NCI-H446 treated with DMSO at 0.1 percent for 48 hours (cell line): ENCODE data around the gene PKN1.

Experiments used
- DNase-seq: peaks from one replicate; lab custom pipeline; 2025; lab: John Stamatoyannopoulos, UW

PKN1 gene

DNA sequence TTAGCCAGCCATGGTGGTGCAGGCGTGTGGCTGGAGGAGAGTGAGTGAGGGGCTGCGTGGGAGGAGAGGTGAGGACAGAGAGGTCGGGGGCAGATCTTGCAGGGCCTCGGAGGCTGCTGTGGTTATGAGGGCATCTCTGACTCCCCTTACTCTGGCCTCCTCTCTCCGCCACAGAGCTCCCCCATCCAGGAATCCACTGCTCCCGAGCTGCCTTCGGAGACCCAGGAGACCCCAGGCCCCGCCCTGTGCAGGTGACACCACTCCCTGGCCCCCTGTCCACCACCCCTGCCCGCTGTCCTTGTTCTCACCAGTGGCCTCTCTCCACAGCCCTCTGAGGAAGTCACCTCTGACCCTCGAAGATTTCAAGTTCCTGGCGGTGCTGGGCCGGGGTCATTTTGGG, 34.3 kb downstream of the PKN1 start:
- DNase-seq: no peak

DNA sequence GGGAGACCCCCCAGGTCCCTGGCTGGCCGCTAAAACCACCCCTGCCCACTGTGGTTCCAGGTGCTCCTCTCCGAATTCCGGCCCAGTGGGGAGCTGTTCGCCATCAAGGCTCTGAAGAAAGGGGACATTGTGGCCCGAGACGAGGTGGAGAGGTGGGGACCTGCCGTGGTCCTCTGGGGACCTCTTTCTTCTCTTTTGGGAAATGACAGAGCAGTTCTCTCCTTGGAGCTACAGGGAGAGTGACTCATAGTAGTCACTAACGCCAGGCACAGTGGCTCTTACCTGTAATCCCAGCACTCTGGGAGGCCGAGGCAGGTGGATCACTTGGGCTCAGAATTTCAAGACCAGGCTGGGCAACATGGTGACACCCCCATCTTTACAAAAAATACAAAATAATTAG, 34.7 kb downstream of the PKN1 start:
- DNase-seq: no peak

DNA sequence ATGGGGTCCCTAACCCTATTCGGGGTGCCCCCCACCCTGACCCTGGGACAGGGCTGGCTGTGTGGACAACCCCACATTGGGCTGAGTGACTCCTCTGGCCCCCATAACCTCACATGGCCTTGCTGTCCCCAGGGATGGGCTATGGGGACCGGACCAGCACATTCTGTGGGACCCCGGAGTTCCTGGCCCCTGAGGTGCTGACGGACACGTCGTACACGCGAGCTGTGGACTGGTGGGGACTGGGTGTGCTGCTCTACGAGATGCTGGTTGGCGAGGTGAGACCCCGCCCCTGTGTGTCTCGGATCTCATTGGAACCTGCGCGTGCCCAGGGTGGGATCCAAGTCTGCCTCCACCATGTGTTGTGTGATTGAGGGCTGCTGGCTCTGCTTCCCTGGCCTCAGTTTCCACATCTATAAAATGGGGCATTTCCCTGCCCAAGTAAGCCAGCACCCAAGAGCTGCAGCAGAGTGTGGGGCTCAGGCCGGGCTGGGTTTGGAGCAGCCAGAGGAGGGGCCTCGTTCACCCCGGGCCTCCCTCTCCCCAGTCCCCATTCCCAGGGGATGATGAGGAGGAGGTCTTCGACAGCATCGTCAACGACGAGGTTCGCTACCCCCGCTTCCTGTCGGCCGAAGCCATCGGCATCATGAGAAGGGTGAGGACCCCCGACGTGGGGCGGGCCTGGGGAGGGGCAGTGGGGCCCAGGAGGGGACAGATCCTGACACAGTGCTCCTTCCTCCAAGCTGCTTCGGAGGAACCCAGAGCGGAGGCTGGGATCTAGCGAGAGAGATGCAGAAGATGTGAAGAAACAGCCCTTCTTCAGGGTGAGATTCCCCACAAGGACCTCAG, 37.1 kb downstream of the PKN1 start:
- no peak for DNase-seq

DNA sequence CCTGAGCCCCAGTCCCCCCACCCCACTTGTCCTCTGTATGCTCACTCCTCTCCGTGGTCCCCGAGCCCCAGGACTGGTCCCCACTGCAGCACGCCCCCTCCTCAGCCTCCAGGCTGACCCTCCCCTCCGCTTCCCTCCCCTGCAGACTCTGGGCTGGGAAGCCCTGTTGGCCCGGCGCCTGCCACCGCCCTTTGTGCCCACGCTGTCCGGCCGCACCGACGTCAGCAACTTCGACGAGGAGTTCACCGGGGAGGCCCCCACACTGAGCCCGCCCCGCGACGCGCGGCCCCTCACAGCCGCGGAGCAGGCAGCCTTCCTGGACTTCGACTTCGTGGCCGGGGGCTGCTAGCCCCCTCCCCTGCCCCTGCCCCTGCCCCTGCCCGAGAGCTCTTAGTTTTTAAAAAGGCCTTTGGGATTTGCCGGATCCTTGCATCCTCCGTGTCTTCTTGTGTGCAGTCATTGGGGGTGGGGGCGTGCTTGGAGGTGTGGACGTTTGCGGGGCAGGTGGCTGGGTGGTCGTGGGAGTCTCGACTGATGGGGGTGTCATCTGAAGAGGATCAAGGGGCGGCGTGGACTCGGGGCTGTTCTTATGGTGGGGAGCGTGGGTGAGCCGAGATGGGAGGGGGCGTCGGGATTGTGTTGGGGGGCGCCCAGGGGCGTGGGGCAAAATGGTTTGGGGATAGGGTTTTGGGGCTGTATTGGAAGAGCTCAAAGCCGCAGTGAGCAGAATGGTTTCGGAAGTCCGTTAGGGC, 38.5 kb downstream of the PKN1 start:
- DNase-seq: no peak

DNA sequence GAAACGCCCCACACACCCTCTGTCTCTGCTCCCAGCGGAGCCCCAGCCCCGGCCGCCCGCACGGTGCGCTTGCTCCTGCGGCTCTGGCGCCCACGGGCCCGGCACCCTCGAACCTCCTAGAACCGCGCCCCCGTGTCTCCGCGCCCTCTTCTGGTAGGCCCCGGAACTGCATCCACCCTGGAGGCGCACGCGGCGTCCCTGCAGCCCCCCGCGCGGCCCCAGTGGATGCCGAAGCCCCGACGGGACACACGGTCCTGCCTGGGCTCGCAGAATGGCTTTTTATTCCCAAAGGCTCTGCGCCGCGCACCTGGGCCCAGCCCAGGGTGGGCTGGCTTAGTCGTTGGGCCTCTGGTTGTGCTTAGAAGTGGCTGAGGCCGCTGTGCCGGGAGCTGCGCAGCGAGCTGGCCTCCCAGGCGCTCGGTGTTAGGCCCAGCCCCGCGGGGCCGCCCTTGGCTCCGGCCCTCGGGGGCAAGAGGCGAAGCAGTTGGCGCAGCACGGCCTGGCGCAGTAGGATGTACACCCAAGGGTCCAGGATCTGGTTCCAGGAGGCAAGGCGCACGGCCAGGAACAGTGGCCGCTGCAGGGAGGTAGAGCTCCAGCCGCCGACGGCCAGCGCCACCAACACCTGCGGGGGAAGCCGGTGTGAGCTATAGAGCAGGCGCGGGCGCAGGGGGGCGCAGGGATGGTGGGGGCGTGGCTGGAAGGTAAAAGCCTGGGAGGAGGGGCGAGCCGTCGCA, 39.3 kb downstream of the PKN1 start:
- DNase-seq: no peak

DNA sequence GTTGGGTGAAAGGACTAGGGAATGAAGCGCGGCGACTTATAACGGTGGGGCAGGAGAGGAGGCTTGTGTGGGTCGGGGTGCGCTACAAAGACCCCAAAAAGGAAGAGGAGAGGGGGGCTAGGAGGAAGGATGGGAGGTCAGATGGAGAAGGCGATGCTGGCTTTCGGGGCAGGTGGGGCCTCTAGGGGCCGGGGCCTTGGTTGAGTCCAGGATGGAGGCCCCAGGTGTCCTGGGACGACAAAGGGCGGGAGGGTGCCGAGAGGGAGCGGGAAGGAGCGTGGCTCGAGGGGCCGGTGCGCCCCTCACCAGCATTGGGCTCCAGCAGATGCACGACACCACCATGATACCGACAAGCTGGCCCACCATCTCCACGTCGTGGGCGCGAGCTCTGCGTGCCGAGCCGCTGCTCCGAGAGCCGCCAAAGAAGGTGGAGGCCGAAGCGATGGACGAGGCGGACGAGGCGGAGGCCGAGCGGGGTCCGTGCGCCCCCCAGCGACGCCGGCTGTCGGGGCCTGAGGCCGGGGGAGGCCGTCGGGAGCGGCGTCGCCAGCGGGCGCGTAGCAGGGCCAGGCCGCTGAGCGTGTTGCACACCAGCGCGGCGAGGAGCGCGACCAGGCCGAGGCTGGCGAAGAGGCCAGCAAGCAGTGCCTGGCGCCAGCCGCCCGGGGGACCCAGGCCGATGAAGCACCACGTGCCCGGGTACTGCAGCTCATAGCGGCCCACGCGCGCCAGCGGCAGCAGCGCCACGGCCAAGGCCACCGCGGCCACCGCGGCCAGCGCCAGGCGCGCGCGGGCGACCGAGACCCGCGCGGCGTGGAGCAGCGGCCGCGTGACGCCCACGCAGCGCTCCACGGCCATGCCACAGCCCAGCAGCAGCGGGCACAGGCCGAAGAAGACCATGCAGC, 40.2 kb downstream of the PKN1 start:
- no peak for DNase-seq

DNA sequence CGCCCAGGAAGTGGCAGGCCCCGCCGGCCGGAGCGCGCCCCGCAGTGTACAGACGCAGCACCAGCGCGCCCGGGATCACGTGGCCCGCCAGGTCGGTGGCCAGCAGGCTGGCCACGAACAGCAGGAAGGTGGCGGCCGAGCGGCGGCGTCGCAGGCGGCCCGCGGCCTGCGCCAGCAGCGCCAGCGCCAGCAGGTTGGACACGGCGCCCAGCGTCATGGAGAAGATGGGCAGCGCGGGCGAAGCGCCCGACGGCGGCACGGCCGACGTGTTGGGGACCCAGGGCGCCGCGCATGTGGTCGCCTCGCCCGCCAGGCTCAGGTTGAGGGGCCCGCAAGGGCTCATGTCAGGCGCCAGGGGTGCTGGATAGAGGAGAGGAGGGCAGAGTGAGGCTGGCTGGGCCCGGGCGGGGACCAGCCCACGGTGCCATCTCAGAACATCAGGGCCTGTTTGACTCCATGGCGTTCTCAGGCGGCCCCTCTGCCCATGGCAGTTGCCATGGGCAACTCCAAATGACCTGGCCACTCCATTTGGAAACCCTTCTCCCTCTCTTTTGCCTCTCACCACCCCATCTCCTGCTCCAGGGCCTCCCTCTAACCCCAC, 41.0 kb downstream of the PKN1 start:
- DNase-seq: no peak

DNA sequence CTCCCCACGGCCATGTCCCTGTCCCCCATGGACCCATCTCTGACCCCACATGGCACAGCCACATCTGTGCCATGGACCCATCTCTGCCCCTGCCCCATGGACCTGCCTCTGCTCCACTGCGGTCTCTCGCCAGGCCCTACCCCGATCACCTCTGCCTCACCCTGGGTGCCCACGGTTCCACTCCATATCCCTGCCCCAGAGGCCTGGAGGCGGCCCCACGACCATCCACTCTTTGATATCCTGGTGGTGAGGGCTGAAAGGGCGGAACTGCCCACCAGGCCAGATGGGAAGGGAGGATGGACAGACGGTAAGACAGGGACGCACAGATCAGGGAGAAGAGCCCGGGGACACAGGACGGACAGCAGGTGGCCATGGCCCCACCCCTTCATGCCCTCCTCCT, 41.7 kb downstream of the PKN1 start:
- no peak for DNase-seq

DNA sequence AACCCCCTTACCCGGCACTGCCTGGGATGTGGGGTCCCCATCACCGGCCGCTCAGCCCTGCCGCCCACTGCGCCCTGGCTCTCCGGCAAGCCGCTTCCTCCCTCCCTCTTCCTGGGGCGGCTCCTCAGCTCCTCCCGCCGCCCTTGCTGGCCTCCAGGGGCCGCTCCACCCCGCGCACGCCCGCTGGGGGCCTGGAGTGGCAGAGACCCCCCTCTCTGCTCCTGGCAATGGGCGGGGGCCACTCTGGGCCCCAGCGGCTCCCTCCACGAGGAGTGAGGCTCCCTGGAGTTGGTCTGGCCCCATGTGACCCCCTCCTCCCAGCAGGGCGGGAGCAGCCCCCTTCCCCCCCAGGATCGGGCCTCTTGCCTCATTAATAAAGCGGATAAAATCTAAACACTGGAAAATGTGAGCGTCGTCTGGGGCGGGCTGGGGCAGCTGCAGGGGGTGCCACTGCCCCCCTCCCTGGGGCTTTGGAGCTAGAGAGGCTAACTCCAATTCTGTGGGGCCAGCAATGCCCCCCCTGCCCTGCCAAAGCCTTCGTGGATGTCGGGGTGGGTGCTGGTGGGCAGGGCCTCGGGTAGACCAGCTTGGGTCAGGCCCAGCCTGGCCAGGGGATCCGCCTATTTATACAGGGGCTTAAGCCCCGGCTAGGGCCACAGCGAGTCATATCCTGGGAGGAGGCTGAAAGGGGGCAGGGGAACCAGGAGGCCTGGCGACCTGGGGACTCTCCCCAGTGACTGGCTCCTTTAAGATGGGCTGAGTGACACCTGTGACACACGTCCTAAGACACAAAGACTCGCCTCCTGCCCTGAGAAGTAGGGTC, 42.4 kb downstream of the PKN1 start, which contains the start of gene PTGER1:
Gene PTGER1 (minus strand): TSS at position 104 of the 823 bp plus-strand sequence. CDS start 1,034 bp downstream, outside the sequence.
- no peak for DNase-seq

DNA sequence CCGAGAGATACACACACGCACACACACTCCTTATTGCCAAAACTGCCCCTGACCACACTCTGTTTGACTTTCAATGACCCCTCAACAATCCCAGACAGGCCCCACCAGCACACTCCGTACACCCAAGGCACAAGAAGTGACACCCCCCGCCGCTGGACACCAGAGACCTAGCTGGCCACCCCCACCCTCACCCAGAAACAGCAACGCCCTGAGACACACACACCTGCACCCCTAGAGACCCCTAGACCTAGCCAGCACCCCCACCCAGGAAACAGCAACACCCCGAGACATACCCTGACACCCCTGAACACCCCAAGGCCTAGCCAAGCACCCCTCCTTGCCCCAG, 43.2 kb downstream of the PKN1 start:
- DNase-seq: no peak

DNA sequence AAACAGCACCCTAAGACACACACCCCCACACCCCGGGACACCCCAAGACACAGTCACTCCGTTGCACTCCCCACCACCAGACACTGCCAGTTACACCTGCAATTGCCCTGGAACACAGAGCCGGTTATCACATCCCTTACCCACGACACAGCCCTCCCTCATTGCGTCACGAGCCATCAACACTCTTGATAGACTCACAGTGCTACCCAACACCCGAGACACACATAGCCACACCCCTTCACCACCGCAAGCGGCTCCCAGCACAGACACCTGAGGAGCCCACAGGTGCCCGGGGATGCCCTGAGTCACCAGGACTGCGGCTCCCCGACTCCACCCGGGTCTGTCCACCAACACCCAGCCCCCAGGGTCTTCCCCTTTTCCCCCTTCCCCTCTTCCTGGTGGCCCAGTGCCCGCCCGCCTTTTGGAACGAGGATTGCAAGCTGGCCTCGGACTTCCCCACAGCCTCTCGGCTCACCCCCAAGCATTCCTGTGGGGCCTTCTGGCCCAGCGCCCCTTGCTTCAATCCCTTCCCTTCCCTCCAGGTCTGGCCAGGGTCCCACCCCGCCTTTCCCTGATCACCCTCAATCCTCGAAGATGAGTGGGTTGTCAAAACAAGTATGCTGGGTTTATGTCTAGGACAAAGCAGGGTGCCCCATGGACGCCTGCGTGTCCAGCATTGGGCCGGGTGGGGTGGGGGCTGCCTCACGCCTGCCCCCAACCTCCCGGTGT, 43.7 kb downstream of the PKN1 start:
- DNase-seq: no peak

DNA sequence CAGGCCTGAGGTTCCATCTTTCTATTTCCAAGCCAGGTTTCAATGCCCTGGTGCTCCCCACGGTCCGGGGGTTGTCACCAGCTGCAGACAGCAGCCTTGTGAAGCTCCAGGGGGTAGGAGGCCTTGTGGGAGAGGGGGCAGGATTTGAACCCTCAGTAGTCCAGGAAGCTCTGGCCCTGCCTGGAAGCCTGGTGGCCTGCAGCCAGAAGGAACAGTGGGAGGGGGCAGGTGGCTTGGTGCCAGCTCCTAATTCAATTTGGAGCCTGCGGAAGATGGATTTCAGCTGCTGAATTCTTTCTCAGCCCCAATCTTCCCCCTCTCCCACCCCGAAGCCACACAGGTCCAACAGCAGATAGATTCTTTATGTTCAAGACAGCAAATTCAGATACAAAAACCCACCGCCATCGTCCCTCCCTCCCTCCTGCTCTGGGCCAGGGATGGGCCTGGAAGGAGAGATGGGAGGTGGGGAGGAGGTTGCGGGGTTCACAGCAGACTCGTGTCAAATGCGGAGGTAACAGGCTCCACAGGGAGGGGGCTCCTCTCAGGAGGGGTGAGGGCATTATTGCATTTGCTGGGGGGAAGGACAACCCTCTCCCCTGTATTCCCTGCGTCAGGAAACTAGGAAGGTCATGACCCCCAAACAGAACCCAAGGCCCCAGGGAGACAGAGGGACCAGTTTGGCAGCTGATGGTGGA, 44.5 kb downstream of the PKN1 start:
- DNase-seq: no peak

DNA sequence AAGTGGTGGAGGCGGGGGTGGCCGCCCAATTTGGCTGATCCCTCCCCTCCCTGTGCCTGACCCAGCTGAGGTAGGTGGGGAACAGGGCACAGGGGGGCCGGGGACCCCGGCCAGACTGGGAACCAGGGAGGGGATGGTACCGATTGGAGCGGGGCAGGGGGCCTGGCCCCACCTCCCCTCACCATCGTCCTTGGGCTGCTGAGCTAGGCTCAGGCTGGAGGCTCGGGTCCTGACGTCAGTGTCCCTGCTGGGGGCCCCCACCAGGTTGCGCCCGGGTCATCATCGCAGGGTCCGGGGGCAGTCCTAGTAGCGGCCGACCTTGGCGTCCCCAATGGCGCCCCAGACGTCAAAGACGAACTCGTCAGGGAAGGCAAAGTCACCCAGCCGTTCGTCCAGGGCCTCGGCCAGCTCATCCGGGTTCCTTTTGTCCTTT, 45.0 kb downstream of the PKN1 start:
- DNase-seq: no peak

DNA sequence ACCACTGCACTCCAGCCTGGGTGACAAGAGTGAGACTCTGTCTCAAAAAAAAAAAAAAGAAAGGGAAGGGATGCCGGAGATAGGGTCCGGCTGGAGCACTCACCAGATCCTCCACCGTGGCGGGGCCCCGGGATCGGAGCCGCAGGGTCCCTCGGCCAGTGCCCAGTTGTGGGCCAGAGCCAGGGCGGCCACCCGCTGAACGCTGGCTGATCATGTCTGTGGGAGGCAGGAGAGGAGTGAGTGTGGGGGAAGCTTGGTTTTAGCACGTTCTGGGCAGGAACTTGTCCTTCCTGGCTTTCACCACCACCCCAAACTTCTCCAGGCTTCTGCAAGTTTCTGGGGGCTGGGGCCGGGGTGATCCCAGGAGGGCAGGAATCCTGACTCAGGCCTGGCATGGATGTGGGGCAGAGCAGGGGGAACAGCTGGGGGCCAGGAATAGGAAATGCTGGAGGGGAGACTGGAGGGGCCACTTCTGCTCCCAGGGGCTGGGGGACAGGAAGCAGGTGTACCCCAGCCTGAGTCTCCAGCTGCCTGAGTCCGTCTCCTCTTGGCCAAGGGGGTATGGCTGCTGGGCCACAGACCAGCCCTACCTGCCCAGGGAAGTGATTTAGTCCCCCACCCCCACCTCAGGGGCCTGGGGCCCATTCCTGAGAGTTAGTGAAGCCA, 46.3 kb downstream of the PKN1 start:
- DNase-seq: no peak

DNA sequence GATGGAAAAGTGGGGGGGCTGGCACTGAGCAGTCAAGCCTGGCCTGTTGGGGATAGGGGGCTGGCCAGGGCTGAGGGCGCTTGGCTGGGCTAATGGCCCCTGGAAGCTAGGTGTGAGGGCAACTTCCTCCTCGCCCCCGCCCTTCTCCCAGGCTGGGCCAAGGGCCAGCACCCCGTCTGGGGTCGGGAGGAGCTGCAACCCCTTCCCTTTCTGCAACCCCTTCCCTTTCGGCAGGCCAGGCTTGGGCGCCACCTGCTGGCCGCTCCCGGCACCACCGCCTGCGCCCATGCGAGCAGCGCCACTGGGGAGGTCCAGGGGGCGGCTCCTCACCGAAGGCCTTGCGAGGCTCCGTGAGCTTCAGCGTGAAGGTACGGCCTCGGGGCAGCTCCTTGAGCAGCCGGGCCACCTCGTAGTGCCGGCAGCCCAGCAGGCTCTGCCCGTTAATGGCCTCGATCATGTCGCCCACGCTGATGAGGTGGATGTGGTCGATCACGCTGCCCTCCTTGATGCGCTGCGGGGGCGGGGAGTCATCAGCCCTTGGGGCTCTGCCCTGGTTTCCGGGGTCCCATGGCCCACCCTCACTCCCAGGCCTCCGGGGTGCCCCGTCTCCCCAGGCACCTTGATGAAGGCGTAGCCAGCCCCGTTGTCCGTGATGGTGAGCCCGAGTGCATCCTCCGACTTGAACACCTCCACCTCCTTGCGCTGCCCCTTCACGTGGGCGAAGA, 47.0 kb downstream of the PKN1 start:
- no peak for DNase-seq

DNA sequence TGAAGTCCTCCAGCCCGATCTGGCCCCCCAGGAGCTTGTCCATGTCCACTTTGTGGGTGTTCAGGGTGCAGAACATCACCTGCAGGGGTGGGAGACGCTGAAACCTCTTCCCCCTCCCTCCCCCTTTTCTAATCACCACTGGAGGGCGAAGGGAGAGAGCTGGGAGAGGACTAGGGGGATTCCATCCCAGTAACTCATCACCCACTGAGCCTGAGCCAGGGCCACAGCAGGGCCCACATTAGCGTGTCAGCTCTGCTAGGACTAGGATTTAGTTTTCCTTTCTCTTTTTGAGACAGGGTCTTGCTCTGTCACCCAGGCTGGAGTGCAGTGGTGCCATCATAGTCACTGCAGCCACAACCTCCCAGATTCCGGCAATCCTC, 47.6 kb downstream of the PKN1 start:
- DNase-seq: no peak

DNA sequence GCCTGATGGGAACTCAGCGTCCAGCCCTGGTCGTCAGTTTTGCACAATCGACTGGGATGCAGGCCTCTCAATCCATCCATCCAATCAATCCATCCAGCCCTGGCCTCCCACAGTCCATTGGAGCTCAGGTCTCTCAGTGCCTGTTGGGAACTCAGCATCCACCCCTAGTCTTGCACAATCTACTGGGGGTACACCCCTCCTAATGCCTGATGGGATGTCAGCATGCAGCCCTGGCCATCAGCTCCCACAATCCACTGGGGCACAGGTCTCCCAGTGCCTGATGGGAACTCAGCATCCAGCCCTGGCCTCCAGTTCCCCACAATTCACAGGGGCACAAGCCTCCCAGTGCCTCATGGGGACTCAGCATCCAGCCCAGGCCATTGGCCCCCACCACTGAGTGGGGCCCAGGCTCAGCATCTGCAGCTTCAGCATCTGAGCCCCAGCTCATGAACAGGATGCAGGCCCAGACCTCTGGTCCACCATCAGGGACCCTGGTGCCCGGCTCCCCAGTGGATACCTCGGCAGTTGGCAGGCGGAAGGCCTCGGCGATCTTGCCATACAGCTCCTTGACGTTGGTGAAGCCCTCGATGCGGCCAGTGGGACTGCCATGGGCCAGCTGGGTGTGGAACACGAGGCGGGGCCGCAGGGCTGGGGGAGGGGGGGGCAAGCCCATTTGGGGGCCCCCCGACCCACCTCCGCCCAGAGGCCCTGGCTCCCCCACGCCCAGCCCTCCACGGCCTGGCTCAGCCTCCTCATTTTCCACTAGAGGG, 49.3 kb downstream of the PKN1 start:
- no peak for DNase-seq
